Measurements from ENCODE around the gene PITPNM3.
A peak's percentile ranks its signal among the peaks of the same experiment; 100 is the strongest.

The PITPNM3 gene

DNA sequence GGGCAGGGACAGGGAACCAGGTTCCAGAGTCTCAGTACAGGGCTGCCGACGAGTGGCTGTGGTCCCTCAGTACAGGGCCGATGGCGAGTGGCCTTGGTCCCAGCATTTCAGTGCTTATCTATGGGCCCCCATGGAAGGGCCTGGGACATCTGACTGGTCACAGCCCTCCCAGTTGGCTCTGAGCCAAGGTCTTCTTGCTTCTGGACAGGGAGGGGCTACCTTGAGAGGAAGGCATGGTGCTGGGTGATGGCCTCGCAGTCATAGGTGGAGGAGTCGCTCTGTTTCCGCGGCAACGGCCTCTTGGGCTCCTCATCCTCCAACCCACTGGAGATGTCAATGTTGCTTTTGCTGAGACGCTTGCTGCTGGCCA, 79.6 kb downstream of the PITPNM3 start:
- no peak for DNase-seq

- DNase-seq, result no peak
These were observed 80.1 kb downstream of the PITPNM3 start for GRCh38 chr17:6476076-6476809.

GRCh38 chr17:6475411-6475810, 80.9 kb downstream of the PITPNM3 start:
- DNase-seq, result peak in 1 of 14 donors; percentile 64

DNA sequence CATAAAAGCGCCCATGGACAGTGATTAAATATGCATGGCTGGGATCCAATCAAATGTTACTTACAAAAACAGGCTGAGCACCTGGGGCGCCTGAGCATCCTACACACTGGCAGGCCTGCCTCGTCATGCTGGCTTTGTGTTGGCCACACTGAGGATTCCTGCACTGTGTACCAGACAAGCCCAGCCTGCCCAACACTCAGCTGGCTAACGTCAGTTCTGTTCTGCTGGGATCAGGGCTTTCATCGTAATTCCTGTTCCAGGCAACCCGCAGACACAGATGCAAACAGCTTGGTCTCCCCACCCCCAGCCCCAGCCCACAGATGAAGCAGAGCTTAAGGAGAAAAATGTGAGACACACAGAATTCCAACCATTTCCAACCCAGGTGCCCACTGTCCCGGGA, 81.4 kb downstream of the PITPNM3 start:
- DNase-seq, result peak in 1 of 14 donors; percentile 60

- no peak for DNase-seq
These were observed 82.0 kb downstream of the PITPNM3 start for GRCh38 chr17:6474376-6474775.

- DNase-seq, result peak in 11 of 14 donors; percentile 7 to 78 (median 50)
These were observed 83.1 kb downstream of the PITPNM3 start for GRCh38 chr17:6473128-6473767.

DNA sequence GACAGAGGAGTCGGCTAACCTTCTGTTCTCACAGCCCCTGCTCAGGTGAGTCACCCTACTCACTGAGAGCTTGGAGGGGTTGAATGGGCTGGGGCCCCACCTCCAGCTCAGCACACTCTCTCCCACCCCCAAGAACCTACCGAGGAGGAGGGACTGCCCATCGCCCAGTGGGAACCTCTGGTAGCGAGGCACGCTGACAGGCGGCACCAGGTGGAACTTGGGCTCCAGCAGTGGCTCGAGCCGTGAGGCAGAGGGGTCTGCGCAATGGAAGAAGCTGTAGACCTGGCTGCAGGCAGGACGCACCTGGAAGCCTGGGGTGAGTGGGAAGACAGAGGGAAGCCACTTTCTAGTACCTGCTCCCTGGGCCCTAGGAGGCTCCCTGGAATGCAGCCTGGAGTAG, 83.8 kb downstream of the PITPNM3 start:
- no peak for DNase-seq

GRCh38 chr17:6471531-6472465, 84.6 kb downstream of the PITPNM3 start:
- DNase-seq, result peak in 1 of 14 donors; percentile 25

DNA sequence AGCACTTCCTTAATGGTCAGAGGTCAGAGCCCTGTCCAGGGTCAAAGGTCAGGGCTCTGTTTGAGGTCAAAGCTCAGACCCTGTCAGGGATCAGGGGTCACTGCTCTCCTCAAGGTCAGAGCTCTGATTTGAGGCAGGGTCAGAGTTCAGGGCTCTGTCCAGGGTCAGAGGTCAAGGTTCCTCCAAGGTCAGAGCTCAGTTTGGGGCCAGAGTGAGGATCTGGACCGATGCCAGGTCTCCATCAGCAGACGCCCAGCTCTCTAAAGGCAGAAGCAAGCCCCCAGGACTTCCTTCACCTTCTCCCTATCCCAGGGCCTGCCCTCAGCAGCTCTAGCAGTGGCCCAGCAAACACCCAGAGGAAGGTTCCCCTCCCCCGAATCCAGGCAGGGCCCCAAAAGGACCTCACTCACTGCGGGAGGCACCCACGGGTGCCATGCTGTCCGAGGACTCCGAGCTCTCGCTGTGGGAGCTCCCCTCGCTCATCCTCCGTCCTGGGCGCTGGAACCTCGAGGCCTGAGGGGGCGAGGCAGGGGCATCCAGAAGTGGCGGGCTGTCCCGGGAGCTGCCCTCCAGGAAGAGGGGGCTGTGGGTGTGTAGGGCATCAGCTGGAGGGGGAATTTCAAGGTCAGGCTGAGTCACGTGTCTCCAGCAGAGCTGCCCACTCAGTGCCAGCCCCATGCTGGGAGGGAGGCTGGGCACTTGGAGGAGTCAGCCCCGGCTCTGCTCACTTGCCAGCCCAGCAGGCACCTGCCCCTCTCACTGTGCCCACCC, 85.4 kb downstream of the PITPNM3 start:
- no peak for DNase-seq

GRCh38 chr17:6470146-6470718, 86.1 kb downstream of the PITPNM3 start:
- DNase-seq, result no peak

GRCh38 chr17:6468051-6468790, 88.1 kb downstream of the PITPNM3 start:
- peak in 1 of 14 donors; percentile 54 for DNase-seq

GRCh38 chr17:6467567-6467966, 88.8 kb downstream of the PITPNM3 start:
- DNase-seq, result no peak

GRCh38 chr17:6465206-6466003, 91.0 kb downstream of the PITPNM3 start:
- DNase-seq, result no peak

DNA sequence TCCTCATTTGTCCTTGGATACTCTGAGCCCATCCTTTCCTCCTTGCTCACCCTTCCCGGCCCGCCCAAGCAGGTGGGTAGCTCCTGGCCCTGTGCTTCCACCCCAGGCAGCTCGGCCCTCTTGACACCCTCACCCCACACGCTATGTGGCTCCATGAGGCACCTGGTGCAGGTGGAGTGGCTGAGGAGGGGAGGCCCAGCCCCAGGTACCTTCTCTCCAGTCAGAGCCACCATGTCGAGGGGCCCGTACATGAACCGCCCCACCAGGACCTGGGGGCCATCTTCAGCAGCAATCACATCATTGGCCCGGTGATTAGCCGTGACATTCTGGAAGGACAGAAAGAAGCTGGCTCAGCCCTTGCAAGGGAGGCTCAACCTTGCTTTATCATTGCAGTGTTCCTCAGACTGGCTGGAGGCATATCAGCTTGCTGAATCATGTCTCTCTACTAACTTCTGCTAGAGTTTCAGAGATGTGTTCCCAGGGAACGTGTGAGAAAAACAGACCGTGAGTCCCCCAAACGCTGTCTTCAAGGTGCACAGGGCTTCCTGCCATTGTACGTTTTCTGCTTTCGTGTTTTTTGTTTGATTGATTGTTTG, 91.8 kb downstream of the PITPNM3 start:
- DNase-seq, result no peak

- no peak for DNase-seq
These were observed 92.5 kb downstream of the PITPNM3 start for GRCh38 chr17:6463616-6464445.

DNA sequence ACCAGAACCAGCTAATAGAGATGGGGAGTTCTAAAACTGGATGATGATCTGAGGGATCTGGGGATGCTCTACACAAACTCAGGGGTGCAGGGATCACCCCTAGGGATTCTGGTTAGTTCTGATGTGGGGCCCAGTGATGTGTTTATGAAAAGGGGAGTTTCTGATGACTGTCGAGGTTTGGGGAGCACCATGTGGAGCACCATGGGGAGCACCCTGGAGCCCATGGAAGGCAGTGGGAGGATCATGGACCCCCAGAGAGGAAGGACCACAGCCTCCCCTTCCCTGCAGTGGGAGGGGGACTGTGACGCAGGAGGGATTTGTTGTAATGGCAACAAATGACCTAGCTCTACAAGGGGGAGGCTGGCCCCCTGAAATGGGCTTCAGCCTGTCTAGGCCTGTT, 93.7 kb downstream of the PITPNM3 start:
- DNase-seq, result no peak

DNA sequence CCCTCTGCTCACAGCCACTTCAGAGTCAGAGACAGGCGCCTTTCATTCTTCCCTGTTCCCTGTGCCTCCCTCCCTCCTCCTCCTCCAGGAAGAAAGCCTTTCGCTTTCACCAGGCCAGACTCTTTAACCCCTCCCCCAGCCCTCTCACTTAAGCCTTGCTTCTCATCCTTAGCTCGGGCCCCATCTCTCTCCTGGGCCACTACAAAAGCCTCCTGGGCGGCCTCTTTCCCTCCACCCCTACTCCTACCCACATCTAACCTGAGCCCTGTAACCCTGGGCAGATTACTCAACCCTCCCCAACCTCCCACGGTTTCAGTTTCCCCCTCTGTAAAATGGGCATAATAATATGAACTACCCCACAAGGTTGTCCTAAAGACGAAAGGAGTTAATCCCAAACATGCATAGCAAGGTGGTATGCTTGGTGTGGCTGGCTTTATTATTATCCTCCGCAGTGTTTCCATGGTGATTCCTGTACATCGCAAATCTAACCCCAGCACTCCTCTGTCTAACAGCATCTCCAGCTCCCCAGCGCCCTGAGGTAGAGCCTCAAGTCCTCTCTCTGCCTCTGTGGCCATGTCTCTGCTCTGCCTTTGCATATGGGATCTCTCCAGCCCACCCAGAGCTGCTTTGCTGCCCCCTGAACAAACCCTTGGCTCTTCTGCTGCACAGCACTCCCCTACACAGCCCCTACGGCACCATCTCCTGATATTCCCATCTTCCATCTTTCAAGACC, 94.4 kb downstream of the PITPNM3 start:
- DNase-seq, result no peak

- DNase-seq, result no peak
These were observed 95.1 kb downstream of the PITPNM3 start for GRCh38 chr17:6461246-6461645.
